CD14-positive monocyte (primary cell): Measurements from ENCODE around the gene SPI1. TPM values are rescaled to one million over a fixed set of nuclear protein-coding genes. Genes with fewer than 3 reads are reported as not detected.

ENCODE experiments used
- DNase-seq, 3 donors: peaks; one replicate each; pipeline ENCODE4 v3.0.0-alpha.2; 2011 to 2022
- H2AFZ ChIP-seq: 2 replicates; pipeline ENCODE4 v1.6.0; 2012; ENCODE audit warnings: mild to moderate bottlenecking, low read depth, low read length, inconsistent platforms; ENCODE audit not compliant: insufficient read depth, poor library complexity, severe bottlenecking
- H3K27ac ChIP-seq, 2 donors: 1 replicate in 1 of 2; 2 replicates in 1 of 2; pipeline ENCODE4 v1.5.1; 2012 to 2013; ENCODE audit warnings: low read length in 2 of 2, control low read depth in 1 of 2, inconsistent platforms in 1 of 2, low read depth in 1 of 2, mild to moderate bottlenecking in 1 of 2
- H3K27me3 ChIP-seq, 2 donors: one replicate each; pipeline versions ENCODE4 v1.6.0 to v1.6.1; 2011 to 2013; ENCODE audit warnings: low read length in 2 of 2; ENCODE audit not compliant: control insufficient read depth in 2 of 2, insufficient read depth in 2 of 2
- H3K36me3 ChIP-seq, 2 donors: replicated peaks in 1 of 2; 1 replicate in 1 of 2; 2 replicates in 1 of 2; pipeline versions ENCODE4 v1.5.1 to v1.6.1; 2012 to 2013; ENCODE audit warnings: low read length in 2 of 2, control low read depth in 1 of 2, inconsistent platforms in 1 of 2, mild to moderate bottlenecking in 1 of 2; ENCODE audit not compliant: insufficient read depth in 2 of 2, control insufficient read depth in 1 of 2
- H3K4me1 ChIP-seq, 2 donors: 1 replicate in 1 of 2; 2 replicates in 1 of 2; pipeline versions ENCODE4 v1.5.1 to v1.6.1; 2012 to 2013; ENCODE audit warnings: low read length in 2 of 2, control low read depth in 1 of 2, inconsistent platforms in 1 of 2, mild to moderate bottlenecking in 1 of 2, moderate library complexity in 1 of 2; ENCODE audit not compliant: insufficient read depth in 2 of 2, control insufficient read depth in 1 of 2
- H3K4me2 ChIP-seq: replicated peaks from 2 replicates; pipeline ENCODE3; 2012; ENCODE audit warnings: low read length, moderate library complexity, mild to moderate bottlenecking; ENCODE audit not compliant: poor library complexity, severe bottlenecking; ENCODE audit errors: extremely low read depth
- H3K4me3 ChIP-seq, 3 experiments: fragments of 200-600 bp in 1 of 3; sonication (generic) in 1 of 3; replicated peaks in 1 of 3; 1 replicate in 2 of 3; 2 replicates in 1 of 3; pipeline ENCODE4 v1.5.1; 2011 to 2013; ENCODE audit warnings: low read length in 3 of 3, mild to moderate bottlenecking in 3 of 3, control low read depth in 2 of 3, low read depth in 2 of 3, inconsistent platforms in 1 of 3, moderate library complexity in 1 of 3
- H3K79me2 ChIP-seq: 2 replicates; pipeline ENCODE4 v1.6.0; 2012; ENCODE audit warnings: mild to moderate bottlenecking, control low read depth, inconsistent platforms, low read length, moderate library complexity; ENCODE audit not compliant: insufficient read depth
- H3K9ac ChIP-seq: 2 replicates; pipeline ENCODE4 v1.6.0; 2017; ENCODE audit warnings: low read length, mild to moderate bottlenecking; ENCODE audit not compliant: insufficient read depth, poor library complexity, severe bottlenecking
- H3K9me3 ChIP-seq, 2 donors: replicated peaks in 1 of 2; 1 replicate in 1 of 2; 2 replicates in 1 of 2; pipeline versions ENCODE4 v1.5.1 to v1.6.1; 2012 to 2013; ENCODE audit warnings: low read length in 2 of 2, control low read depth in 1 of 2; ENCODE audit not compliant: control insufficient read depth in 1 of 2, insufficient read depth in 1 of 2
- H4K20me1 ChIP-seq: 2 replicates; pipeline ENCODE4 v1.6.0; 2012; ENCODE audit warnings: mild to moderate bottlenecking, low read length, control low read depth, moderate library complexity; ENCODE audit not compliant: insufficient read depth
- H3K27ac Mint-ChIP-seq, 7 donors: one replicate each; pipeline ENCODE4 v1.8.0; 2020; ENCODE audit warnings: mild to moderate bottlenecking in 7 of 7, mixed read lengths in 7 of 7, moderate library complexity in 6 of 7, inconsistent platforms in 2 of 7
- H3K27me3 Mint-ChIP-seq, 3 donors: one replicate each; pipeline ENCODE4 v1.8.0; 2021 to 2022; ENCODE audit warnings: low read depth in 3 of 3, mild to moderate bottlenecking in 3 of 3, mixed read lengths in 3 of 3, moderate library complexity in 3 of 3, inconsistent platforms in 1 of 3
- H3K36me3 Mint-ChIP-seq, 2 donors: one replicate each; pipeline ENCODE4 v1.8.0; 2020; ENCODE audit warnings: mixed read lengths in 2 of 2, inconsistent platforms in 1 of 2, mild to moderate bottlenecking in 1 of 2
- H3K4me1 Mint-ChIP-seq: one replicate; pipeline ENCODE4 v1.8.0; 2020; ENCODE audit warnings: mild to moderate bottlenecking, mixed read lengths
- H3K4me3 Mint-ChIP-seq, 2 donors: one replicate each; pipeline ENCODE4 v1.8.0; 2020; ENCODE audit warnings: mild to moderate bottlenecking in 2 of 2, mixed read lengths in 2 of 2, moderate library complexity in 1 of 2
- H3K9me3 Mint-ChIP-seq, 7 donors: one replicate each; pipeline ENCODE4 v1.8.0; 2020 to 2022; ENCODE audit warnings: mixed read lengths in 7 of 7, mild to moderate bottlenecking in 6 of 7, moderate library complexity in 6 of 7, inconsistent platforms in 2 of 7
- WGBS: methylation state at CpG from one replicate; pipeline ENCODE4 v1.1.5; 2013; ENCODE audit warnings: missing lambda C conversion rate; ENCODE audit not compliant: insufficient coverage; 5-methylcytosine and 5-hydroxymethylcytosine counted together
- intact Hi-C, 2 donors: fragments of 100-400 bp; cut with micrococcal nuclease; formaldehyde crosslinking; loops; one replicate each; pipeline versions ENCODE4 v1.15.0 to v1.15.1; 2023
- polyA plus RNA-seq, 3 donors: library from polyadenylated mRNA; depleted of rRNA in 1 of 3; unstranded in 2 of 3; stranded (reverse) in 1 of 3; fragments of 300-500 nt in 2 of 3; fragments of >200 nt in 1 of 3; fragmentation: Illumina TruSeq in 2 of 3; gene quantifications; 1 replicate in 2 of 3; 2 replicates in 1 of 3; pipeline ENCODE4 v1.2.3, GENCODE V29; 2012 to 2021
- TF ChIP-seq, protein P1 (sequence below): fragments of 200-600 bp; IDR thresholded peaks from one replicate; pipeline ENCODE4 v1.8.0; 2022; ENCODE audit warnings: antibody characterized with exemption, mild to moderate bottlenecking

The SPI1 gene
- polyA plus RNA-seq, 3 donors: 156 to 914 (median 223) TPM

DNA sequence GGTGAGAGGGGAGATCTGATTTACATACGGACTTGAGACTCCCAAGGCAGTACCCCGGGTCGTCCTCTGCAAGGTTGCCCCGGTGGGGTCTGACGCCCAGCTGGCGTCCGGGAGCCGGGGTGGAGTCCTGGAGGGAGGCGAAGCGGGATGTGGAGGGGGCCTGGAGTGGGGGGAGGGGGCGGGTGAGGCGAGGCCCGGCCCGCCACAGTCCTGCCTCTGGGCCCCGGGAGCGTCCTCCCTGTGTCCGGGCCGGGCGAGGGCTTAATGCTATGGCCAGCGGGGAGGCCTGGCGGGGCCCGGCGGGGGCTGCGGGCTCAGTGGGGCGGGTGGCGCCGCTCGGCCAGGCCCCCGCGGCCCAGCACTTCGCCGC is 23.4 kb downstream of the SPI1 start:
- H3K4me3 ChIP-seq: no peak overlapping the region
- H4K20me1 ChIP-seq: peaks cover 98% of the 10 kb centered on the region
- Mint-ChIP-seq H3K4me3 (no peak overlapping the region), H3K9me3 (peaks cover 0 to 2% (median 0%) of the 10 kb centered on the region in 7 donors), H3K36me3 (peaks cover 13 to 20% of the 10 kb centered on the region in 2 donors), H3K4me1 (peaks cover 11% of the 10 kb centered on the region), H3K27me3 (peaks cover 0 to 1% (median 0%) of the 10 kb centered on the region in 3 donors), H3K27ac (peak overlapping the region in 1 of 7 donors; percentile 72)
- DNase-seq: no peak
- no peak overlapping the region for H2AFZ ChIP-seq
- intact Hi-C loops: no loop called here
- 94% methylated on average over 24 of the region's 32 CpGs for WGBS
- H3K27me3 ChIP-seq: no peaks in the 10 kb centered on the region
- peaks cover 48 to 68% of the 10 kb centered on the region in 2 donors for H3K36me3 ChIP-seq
- H3K4me2 ChIP-seq: no peak overlapping the region
- H3K9me3 ChIP-seq: no peaks in the 10 kb centered on the region
- H3K4me1 ChIP-seq: peaks cover 13 to 15% of the 10 kb centered on the region in 2 donors
- H3K9ac ChIP-seq: no peak overlapping the region
- TF ChIP-seq, protein P1, sequence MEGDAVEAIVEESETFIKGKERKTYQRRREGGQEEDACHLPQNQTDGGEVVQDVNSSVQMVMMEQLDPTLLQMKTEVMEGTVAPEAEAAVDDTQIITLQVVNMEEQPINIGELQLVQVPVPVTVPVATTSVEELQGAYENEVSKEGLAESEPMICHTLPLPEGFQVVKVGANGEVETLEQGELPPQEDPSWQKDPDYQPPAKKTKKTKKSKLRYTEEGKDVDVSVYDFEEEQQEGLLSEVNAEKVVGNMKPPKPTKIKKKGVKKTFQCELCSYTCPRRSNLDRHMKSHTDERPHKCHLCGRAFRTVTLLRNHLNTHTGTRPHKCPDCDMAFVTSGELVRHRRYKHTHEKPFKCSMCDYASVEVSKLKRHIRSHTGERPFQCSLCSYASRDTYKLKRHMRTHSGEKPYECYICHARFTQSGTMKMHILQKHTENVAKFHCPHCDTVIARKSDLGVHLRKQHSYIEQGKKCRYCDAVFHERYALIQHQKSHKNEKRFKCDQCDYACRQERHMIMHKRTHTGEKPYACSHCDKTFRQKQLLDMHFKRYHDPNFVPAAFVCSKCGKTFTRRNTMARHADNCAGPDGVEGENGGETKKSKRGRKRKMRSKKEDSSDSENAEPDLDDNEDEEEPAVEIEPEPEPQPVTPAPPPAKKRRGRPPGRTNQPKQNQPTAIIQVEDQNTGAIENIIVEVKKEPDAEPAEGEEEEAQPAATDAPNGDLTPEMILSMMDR: no peak
- H3K79me2 ChIP-seq: peaks cover 39% of the 10 kb centered on the region
- H3K27ac ChIP-seq: peak overlapping the region in 1 of 2 donors; percentile 45

GRCh38 chr11:47353978-47354774 is 24.2 kb downstream of the SPI1 start:
- TF ChIP-seq, protein P1: no peak
- H2AFZ ChIP-seq: no peak overlapping the region
- Mint-ChIP-seq H3K36me3 (peaks cover 12 to 13% of the 10 kb centered on the region in 2 donors), H3K27ac (peak overlapping the region in 6 of 7 donors; percentile 0 to 82 (median 72)), H3K27me3 (peaks cover 0 to 4% (median 0%) of the 10 kb centered on the region in 3 donors), H3K9me3 (peaks cover 0 to 2% (median 0%) of the 10 kb centered on the region in 7 donors), H3K4me1 (peaks cover 5% of the 10 kb centered on the region), H3K4me3 (no peak overlapping the region)
- no peak overlapping the region for H3K9ac ChIP-seq
- intact Hi-C loops: no loop called here
- peaks cover 94% of the 10 kb centered on the region for H4K20me1 ChIP-seq
- peaks cover 31% of the 10 kb centered on the region for H3K79me2 ChIP-seq
- no peak for DNase-seq
- peaks cover 6 to 8% of the 10 kb centered on the region in 2 donors for H3K4me1 ChIP-seq
- 84% methylated on average over 11 of the region's 15 CpGs for WGBS
- no peaks in the 10 kb centered on the region for H3K27me3 ChIP-seq
- no peak overlapping the region for H3K4me2 ChIP-seq
- peaks cover 45 to 61% of the 10 kb centered on the region in 2 donors for H3K36me3 ChIP-seq
- H3K9me3 ChIP-seq: no peaks in the 10 kb centered on the region
- H3K27ac ChIP-seq: peak overlapping the region in 1 of 2 donors; percentile 45
- no peak overlapping the region for H3K4me3 ChIP-seq
